HepG2 (cell line): ENCODE measurements around the gene STRADB. TPM values are rescaled to one million over a fixed set of nuclear protein-coding genes. Genes with fewer than 3 reads are reported as not detected.
"Not testable (repeated sequence)": the region's sequence is repeated elsewhere in the genome, so short reads cannot be mapped to it uniquely, and the experiment has no call there.

Source experiments
- ATAC-seq: fragments of 200-7000 bp; cut with Tn5 transposase; 3 replicates; pipeline ENCODE4 v1.9.1; 2020; ENCODE audit warnings: mild to moderate bottlenecking, moderate library complexity
- BruUV-seq: library from RNA; stranded (reverse); fragments of 400-500 nt; replicated peaks from 2 replicates; lab custom pipeline; 2021; lab: Mats Ljungman, UMichigan
- CTCF ChIA-PET: fragments of 300-600 bp; formaldehyde crosslinking; extraction: SDS; loops from one replicate; lab custom pipeline; 2021; ENCODE audit warnings: low total read pairs, inconsistent platforms, low intra/inter-chr PET ratio; lab: Yijun Ruan, JAX
- POLR2A ChIA-PET: fragments of 350-600 bp; sonication (Branson Sonifier 250); formaldehyde crosslinking; loops from one replicate; lab custom pipeline; 2020; ENCODE audit warnings: antibody characterized with exemption, inconsistent platforms; lab: Yijun Ruan, JAX
- DNase-seq: peaks from one replicate; pipeline ENCODE4 v3.0.0-alpha.2; 2015; ENCODE audit warnings: low spot score
- FAIRE-seq: peaks from 3 replicates; lab custom pipeline; 2011; peaks lifted over from hg19 to GRCh38; lab: Jason Lieb, UNC
- H2AFZ ChIP-seq: one replicate; pipeline ENCODE4 v1.6.1; 2011; ENCODE audit warnings: low read length, inconsistent platforms
- H3K27ac ChIP-seq: fragments of 300-600 bp; 3 replicates; pipeline ENCODE4 v1.8.0; 2011; ENCODE audit warnings: mixed run types, mild to moderate bottlenecking, mixed read lengths, low read length, inconsistent platforms; ENCODE audit not compliant: insufficient read depth; ENCODE audit errors: extremely low read length
- H3K27me3 ChIP-seq, 2 experiments: fragments of 200-600 bp in 1 of 2; 2 replicates in 1 of 2; 3 replicates in 1 of 2; pipeline versions ENCODE4 v1.6.0 to v1.8.0; 2011; ENCODE audit warnings: low read length in 2 of 2, mild to moderate bottlenecking in 2 of 2, moderate library complexity in 2 of 2, inconsistent platforms in 1 of 2; ENCODE audit not compliant: insufficient read depth in 2 of 2, control insufficient read depth in 1 of 2
- H3K36me3 ChIP-seq, 2 experiments: fragments of 200-600 bp in 1 of 2; replicated peaks in 1 of 2; 2 replicates in 1 of 2; 3 replicates in 1 of 2; pipeline versions ENCODE4 v1.5.1 to v1.8.0; 2011; ENCODE audit warnings: low read length in 2 of 2, inconsistent platforms in 1 of 2; ENCODE audit not compliant: insufficient read depth in 2 of 2, control insufficient read depth in 1 of 2
- H3K4me1 ChIP-seq: 2 replicates; pipeline ENCODE4 v1.5.1; 2012; ENCODE audit warnings: low read length, inconsistent platforms; ENCODE audit not compliant: insufficient read depth
- H3K4me2 ChIP-seq: 2 replicates; pipeline ENCODE4 v1.6.0; 2011; ENCODE audit warnings: low read depth, low read length, inconsistent platforms
- H3K4me3 ChIP-seq, 3 experiments: fragments of 200-600 bp in 1 of 3; sonication (generic), shearing (Covaris generic) in 1 of 3; replicated peaks in 1 of 3; 2 replicates each; pipeline ENCODE4 v1.5.1; 2011 to 2016; ENCODE audit warnings: low read length in 3 of 3, inconsistent platforms in 2 of 3, low read depth in 2 of 3, mild to moderate bottlenecking in 2 of 3, control low read depth in 1 of 3, mixed read lengths in 1 of 3; ENCODE audit not compliant: insufficient read depth in 1 of 3
- H3K79me2 ChIP-seq: one replicate; pipeline ENCODE4 v1.6.1; 2011; ENCODE audit warnings: low read length, inconsistent platforms; ENCODE audit not compliant: insufficient read depth
- H3K9ac ChIP-seq: 2 replicates; pipeline ENCODE4 v1.6.0; 2011; ENCODE audit warnings: mild to moderate bottlenecking, low read depth, low read length, inconsistent platforms; ENCODE audit not compliant: insufficient read depth
- H3K9me3 ChIP-seq: 2 replicates; pipeline ENCODE4 v1.5.1; 2012; ENCODE audit warnings: mild to moderate bottlenecking, low read length
- H4K20me1 ChIP-seq: 2 replicates; pipeline ENCODE4 v1.6.0; 2011; ENCODE audit warnings: inconsistent platforms, mild to moderate bottlenecking, low read length, moderate library complexity; ENCODE audit not compliant: insufficient read depth
- CBFB ChIP-seq: sonication (generic); formaldehyde crosslinking; IDR thresholded peaks from 2 replicates; pipeline ENCODE4 v1.4.0; 2020; ENCODE audit warnings: missing genetic modification reagents
- CREB1 ChIP-seq, 2 experiments: fragments of 450-650 bp in 1 of 2; IDR thresholded peaks; 2 replicates each; pipeline ENCODE4 v1.6.1; 2016 to 2017; ENCODE audit warnings: control low read depth in 1 of 2, mild to moderate bottlenecking in 1 of 2, missing compliant biosample characterization in 1 of 2, missing genetic modification characterization in 1 of 2
- HOXA3 ChIP-seq: sonication (generic); formaldehyde crosslinking; IDR thresholded peaks from 2 replicates; pipeline ENCODE4 v1.5.0; 2020; ENCODE audit warnings: missing genetic modification reagents
- PHF21A ChIP-seq: sonication (generic); formaldehyde crosslinking; IDR thresholded peaks from 2 replicates; pipeline ENCODE4 v1.5.0; 2020; ENCODE audit warnings: mild to moderate bottlenecking, missing genetic modification reagents
- THAP9 ChIP-seq: sonication (generic); formaldehyde crosslinking; IDR thresholded peaks from 2 replicates; pipeline ENCODE4; 2020; ENCODE audit warnings: missing genetic modification reagents, mild to moderate bottlenecking, borderline replicate concordance
- YY1 ChIP-seq: IDR thresholded peaks from 2 replicates; pipeline ENCODE4 v1.6.1; 2011; ENCODE audit warnings: low read length, low read depth, moderate library complexity, mild to moderate bottlenecking; ENCODE audit not compliant: insufficient read depth, insufficient replicate concordance
- ZNF225 ChIP-seq: sonication (generic); formaldehyde crosslinking; IDR thresholded peaks from 2 replicates; pipeline ENCODE4 v1.4.0; 2020; ENCODE audit warnings: mild to moderate bottlenecking, missing genetic modification reagents
- ZNF558 ChIP-seq: sonication (generic); formaldehyde crosslinking; IDR thresholded peaks from 2 replicates; pipeline ENCODE4 v1.9.0; 2022; ENCODE audit warnings: mild to moderate bottlenecking, missing genetic modification reagents, borderline replicate concordance
- ZNF737 ChIP-seq: sonication (generic); formaldehyde crosslinking; IDR thresholded peaks from 2 replicates; pipeline ENCODE4 v1.5.0; 2020; ENCODE audit warnings: missing genetic modification reagents, mild to moderate bottlenecking, borderline replicate concordance
- WGBS: methylation state at CpG from one replicate; pipeline ENCODE4 v1.1.6; 2017; ENCODE audit warnings: low lambda C conversion rate; 5-methylcytosine and 5-hydroxymethylcytosine counted together
- in situ Hi-C: cut with HindIII; loops from 2 replicates; pipeline ENCODE4 v1.10.0; 2017; ENCODE audit warnings: low pct_unique_long_range_greater_than_20kb; ENCODE audit not compliant: extremely low pct_ligation_motif_present
- intact Hi-C: fragments of 100-400 bp; cut with micrococcal nuclease; formaldehyde crosslinking; loops from one replicate; pipeline ENCODE4 v1.10.0; 2022; ENCODE audit not compliant: unreplicated experiment
- polyA plus RNA-seq, 8 experiments: library from polyadenylated mRNA; depleted of rRNA in 3 of 8; stranded (reverse) in 7 of 8; unstranded in 1 of 8; fragments of >200 nt; fragmentation: Illumina TruSeq in 4 of 8; extraction: Trizol in 4 of 8; gene quantifications; 2 replicates each; pipeline versions ENCODE4 v1.2.1 to v1.2.3, GENCODE V29; 2011 to 2016; ENCODE audit warnings: low read depth in 4 of 8, missing spikeins in 1 of 8, mixed read lengths in 1 of 8; ENCODE audit not compliant: insufficient read depth in 1 of 8
- total RNA-seq, 5 experiments: library from RNA; depleted of rRNA; stranded (reverse); fragments of >200 nt; fragmentation: Illumina TruSeq; extraction: Trizol; gene quantifications; 2 replicates each; pipeline ENCODE4 v1.2.3, GENCODE V29; 2016; ENCODE audit warnings: low read depth in 1 of 5
- TF ChIP-seq, protein P1 (sequence below): sonication (generic); formaldehyde crosslinking; IDR thresholded peaks from 2 replicates; pipeline ENCODE4 v1.4.0; 2020; ENCODE audit warnings: missing genetic modification reagents
- TF ChIP-seq, protein P2 (sequence below): sonication (generic); formaldehyde crosslinking; IDR thresholded peaks from 2 replicates; pipeline ENCODE4 v1.8.1; 2022; ENCODE audit warnings: low read depth, mild to moderate bottlenecking, missing genetic modification reagents

The STRADB gene
- total and polyA plus RNA-seq, 2 of the 13 experiments (the other 11 are each of a cell fraction or from before 2014, with no cell fraction given): 34.1 to 66.6 TPM

GRCh38 chr2:201429835-201430234 is 21.7 kb upstream of the STRADB start (continued):
- TF ChIP-seq, protein P1, sequence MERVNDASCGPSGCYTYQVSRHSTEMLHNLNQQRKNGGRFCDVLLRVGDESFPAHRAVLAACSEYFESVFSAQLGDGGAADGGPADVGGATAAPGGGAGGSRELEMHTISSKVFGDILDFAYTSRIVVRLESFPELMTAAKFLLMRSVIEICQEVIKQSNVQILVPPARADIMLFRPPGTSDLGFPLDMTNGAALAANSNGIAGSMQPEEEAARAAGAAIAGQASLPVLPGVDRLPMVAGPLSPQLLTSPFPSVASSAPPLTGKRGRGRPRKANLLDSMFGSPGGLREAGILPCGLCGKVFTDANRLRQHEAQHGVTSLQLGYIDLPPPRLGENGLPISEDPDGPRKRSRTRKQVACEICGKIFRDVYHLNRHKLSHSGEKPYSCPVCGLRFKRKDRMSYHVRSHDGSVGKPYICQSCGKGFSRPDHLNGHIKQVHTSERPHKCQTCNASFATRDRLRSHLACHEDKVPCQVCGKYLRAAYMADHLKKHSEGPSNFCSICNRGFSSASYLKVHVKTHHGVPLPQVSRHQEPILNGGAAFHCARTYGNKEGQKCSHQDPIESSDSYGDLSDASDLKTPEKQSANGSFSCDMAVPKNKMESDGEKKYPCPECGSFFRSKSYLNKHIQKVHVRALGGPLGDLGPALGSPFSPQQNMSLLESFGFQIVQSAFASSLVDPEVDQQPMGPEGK: peak; percentile 85
- TF ChIP-seq CBFB (CRISPR knock-in tag): peak; percentile 67; the same call in 1 of the 2 replicates

DNA sequence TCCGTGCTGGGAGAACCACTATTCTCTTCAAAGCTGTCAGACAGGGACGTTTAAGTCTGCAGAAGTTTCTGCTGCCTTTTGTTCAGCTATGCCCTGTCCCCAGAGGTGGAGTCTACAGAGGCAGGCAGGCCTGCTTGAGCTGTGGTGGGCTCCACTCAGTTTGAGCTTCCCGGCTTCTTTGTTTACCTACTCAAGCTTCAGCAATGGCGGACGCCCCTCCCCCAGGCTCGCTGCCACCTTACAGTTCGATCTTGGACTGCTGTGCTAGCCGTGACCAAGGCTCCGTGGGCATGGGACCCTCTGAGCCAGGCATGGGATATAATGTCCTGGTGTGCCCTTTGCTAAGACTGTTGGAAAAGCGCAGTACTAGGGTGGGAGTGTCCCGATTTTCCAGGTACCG is 21.2 kb upstream of the STRADB start:
- WGBS: 55% methylated on average over 11 of the region's 12 CpGs
- H3K79me2 ChIP-seq; FAIRE-seq; DNase-seq; H4K20me1 ChIP-seq; H3K9me3 ChIP-seq; in situ Hi-C loops; H3K9ac ChIP-seq; BruUV-seq; ATAC-seq; CTCF ChIA-PET; intact Hi-C loops; H3K36me3 ChIP-seq; H2AFZ ChIP-seq; H3K27me3 ChIP-seq; TF ChIP-seq CREB1 (IDR thresholded peaks at IDR 0.05): not testable (repeated sequence)
- Histone ChIP-seq H3K4me3 (peak overlapping the region in 2 of 3 experiments; percentile 18 to 38; a peak in 3 of 6 replicates), H3K27ac (peak overlapping the region; percentile 39), H3K4me1 (peaks cover 55% of the 10 kb centered on the region), H3K4me2 (peak overlapping the region; percentile 54)
- POLR2A ChIA-PET: interaction anchor here (1.2 kb wide), 2 partner anchors 16 to 21 kb away, joined by 3 read pairs; partner anchors contain the start of gene STRADB
- 0 out of 2 replicates have a peak, but pooled peaks have one; percentile 21 for TF ChIP-seq ZNF225 (CRISPR knock-in tag)
- peak; percentile 6; the same call in 1 of the 2 replicates for TF ChIP-seq HOXA3 (CRISPR knock-in tag)
- peak; percentile 56; the same call in 1 of the 2 replicates for TF ChIP-seq THAP9 (CRISPR knock-in tag)
- TF ChIP-seq YY1: peak; percentile 57
- 0 out of 2 replicates have a peak, but pooled peaks have one; percentile 30 for TF ChIP-seq ZNF737 (CRISPR knock-in tag)
- TF ChIP-seq CREB1 (CRISPR knock-in tag; IDR thresholded peaks at IDR 0.05): 0 out of 2 replicates have a peak, but pooled peaks have one; percentile 3
- TF ChIP-seq ZNF558: 0 out of 2 replicates have a peak, but pooled peaks have one; percentile 40
- TF ChIP-seq, protein P2, sequence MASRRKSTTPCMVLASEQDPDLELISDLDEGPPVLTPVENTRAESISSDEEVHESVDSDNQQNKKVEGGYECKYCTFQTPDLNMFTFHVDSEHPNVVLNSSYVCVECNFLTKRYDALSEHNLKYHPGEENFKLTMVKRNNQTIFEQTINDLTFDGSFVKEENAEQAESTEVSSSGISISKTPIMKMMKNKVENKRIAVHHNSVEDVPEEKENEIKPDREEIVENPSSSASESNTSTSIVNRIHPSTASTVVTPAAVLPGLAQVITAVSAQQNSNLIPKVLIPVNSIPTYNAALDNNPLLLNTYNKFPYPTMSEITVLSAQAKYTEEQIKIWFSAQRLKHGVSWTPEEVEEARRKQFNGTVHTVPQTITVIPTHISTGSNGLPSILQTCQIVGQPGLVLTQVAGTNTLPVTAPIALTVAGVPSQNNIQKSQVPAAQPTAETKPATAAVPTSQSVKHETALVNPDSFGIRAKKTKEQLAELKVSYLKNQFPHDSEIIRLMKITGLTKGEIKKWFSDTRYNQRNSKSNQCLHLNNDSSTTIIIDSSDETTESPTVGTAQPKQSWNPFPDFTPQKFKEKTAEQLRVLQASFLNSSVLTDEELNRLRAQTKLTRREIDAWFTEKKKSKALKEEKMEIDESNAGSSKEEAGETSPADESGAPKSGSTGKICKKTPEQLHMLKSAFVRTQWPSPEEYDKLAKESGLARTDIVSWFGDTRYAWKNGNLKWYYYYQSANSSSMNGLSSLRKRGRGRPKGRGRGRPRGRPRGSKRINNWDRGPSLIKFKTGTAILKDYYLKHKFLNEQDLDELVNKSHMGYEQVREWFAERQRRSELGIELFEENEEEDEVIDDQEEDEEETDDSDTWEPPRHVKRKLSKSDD (CRISPR knock-in tag): peak; percentile 49; the same call in 1 of the 2 replicates
- 0 out of 2 replicates have a peak, but pooled peaks have one; percentile 44 for TF ChIP-seq PHF21A (CRISPR knock-in tag)
